ENCODE results near the gene EMC8.
A peak's percentile ranks its signal among the peaks of the same experiment; 100 is the strongest.
"Not testable (repeated sequence)": the region's sequence is repeated elsewhere in the genome, so short reads cannot be mapped to it uniquely, and the experiment has no call there.

EMC8 gene

DNA sequence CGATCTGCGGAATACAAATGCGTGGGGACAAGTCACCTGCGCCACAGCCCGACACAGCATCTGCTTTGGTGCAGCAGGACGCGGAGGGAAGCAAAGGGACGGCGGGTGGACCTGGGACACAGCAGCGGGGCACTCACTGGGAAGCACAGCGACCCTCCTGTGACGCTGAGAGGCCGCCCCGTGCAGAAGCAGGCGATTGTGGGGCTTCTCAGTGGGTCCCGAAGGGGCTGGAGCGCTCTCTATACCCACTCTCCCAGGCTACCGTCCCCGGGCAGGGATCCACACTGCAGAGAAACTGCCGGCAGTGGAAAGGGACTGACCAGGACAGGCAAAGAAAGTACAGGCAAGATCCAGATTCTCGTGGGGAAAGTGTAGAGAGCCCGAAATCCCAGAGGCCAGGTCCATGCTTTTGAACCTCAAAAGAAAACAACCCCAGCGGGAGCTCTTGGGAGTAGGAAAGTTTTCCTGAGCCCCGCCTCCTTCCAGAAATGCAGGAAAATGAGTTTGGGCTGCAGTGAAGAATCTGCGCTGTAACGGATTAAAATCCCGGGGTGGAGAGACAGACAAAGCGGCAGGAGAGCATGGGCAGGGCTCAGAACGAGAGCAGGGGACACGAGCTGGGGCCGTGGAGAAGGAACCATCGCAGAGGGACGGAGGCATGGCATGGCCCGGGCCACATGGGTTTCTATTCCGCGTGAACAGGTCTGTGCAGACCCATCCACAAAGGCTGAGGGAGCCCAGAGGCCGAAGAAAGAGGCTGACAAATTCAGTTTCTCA, 12.9 kb upstream of the EMC8 start:
- peak; percentile 42 for DNase-seq

DNA sequence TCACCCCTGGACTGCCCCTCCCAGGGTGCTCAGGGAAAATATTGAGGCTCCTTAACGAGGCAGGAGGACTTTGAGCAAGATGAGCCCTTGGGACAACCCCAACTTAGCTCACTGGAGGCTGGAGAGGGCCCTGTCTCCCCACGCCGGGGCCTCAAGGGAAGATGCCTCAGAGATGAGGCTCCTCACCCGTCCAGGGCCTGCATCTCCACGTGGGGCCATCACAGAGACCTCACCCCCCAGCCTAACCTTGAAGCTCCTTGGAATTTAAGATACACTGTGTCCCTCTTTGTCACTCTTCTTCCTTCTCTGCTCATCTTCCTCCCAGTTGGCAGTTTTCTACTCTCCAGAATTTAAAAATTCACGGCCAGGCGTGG, 11.4 kb upstream of the EMC8 start:
- no peak for DNase-seq

DNA sequence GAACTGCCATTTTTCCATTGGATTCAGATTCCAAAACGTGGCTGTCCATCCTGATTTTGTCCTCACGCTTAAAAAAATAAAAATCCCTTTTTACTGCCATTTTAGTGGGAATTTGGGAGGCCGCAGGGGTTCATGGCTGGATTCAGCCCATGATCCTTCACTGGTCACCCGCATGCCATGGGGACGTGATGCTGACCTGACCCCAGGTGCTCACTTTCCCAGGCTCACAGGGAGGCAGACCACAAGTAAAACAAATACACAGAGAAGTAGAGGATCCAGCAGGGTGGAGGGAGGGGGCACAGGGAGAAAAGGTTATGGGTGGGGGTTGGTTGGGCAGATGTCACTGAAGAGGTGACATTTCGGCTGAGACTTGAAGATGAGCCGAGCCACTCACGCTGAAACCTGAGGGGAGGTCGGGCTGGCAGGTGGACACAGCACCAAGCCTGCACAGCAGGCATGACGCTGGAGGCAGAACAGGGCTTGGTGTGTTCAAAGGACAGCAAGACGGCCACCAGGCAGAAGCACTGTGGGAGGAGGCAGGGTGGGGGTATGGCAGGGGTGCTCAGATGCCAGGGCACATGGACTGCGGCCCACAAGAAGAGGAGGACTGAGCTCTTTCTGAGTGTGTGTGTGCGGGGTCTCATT, 10.9 kb upstream of the EMC8 start:
- no peak for DNase-seq

DNA sequence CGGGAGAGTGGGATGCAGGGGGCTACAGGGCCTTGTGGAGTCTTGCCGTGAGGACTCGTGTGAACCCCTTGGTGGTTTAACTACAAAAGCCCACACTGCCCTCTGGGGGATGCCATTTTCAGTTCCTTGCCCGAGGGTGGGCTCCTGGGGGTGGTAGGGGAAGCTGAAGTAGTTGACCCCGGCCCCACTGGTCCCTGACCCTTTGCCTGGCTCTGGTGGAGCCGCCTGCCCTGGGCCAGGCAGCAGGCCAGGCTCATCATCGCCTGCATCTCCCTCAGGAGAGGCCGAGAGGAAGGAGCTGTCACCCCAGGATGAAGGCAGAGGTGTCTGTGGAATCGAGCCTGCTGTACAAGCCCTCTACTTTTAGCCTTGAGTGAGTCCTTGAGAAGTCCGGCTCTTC, 10.3 kb upstream of the EMC8 start:
- no peak for DNase-seq

DNA sequence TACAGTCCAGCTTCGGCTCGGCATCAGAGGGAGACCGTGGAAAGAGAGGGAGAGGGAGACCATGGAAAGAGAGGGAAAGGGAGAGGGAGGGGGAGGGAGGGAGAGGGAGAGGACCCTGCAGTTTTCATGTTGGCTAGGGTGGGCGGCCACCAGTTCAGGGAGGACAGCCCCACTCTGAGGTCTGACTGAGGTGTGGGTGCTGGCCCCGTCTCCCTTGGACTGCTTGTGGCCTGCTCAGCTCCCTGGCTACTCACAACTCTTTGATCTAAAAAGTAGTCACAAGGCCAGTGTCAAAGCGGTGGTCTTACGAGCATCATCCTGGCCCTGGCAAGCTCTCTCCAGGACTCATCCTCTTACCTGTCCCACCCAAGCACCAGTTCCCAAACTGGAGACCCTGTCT, 9.6 kb upstream of the EMC8 start:
- no peak for DNase-seq

DNA sequence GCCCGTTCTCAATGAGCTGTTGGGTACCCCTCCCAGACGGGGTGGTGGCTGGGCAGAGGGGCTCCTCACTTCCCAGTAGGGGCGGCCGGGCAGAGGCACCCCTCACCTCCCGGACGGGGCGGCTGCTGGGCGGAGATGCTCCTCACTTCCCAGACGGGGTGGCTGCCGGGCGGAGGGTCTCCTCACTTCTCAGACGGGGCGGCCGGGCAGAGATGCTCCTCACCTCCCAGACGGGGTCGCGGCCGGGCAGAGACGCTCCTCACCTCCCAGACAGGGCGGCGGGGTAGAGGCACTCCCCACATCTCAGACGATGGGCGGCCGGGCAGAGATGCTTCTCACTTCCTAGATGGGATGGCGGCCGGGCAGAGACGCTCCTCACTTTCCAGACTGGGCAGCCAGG, 8.8 kb upstream of the EMC8 start:
- DNase-seq = not testable (repeated sequence)

DNA sequence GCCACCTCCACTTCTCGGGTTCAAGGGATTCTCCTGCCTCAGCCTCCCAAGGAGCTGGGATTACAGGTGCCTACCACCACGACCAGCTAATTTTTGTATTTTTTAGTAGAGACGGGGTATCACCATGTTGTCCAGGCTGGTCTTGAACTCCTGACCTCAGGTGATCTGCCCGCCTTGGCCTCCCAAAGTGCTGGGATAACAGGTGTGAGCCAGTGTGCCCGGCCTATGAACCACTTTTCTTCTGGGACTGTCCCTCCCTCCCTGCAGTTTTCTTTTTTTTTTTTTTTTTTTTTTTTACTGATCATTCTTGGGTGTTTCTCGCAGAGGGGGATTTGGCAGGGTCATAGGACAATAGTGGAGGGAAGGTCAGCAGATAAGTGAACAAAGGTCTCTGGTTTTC, 8.0 kb upstream of the EMC8 start:
- DNase-seq = not testable (repeated sequence)

DNA sequence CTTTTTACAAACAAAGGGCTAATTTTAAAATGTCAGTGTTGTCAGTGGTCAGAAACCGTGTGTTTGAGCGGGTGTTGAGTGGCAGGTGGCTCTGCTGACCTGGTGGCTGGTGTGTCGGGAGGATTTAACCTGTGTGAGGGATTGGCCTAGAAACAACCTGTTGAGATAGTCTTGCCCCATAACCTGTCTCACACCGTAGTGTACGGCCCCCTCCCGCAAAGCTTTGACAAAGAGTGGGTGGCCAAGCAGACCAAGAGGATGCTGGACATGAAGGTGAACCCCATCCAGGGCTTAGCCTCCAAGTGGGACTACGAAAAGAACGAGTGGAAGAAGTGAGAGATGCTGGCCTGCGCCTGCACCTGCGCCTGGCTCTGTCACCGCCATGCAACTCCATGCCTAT, 7.2 kb upstream of the EMC8 start:
- DNase-seq = no peak

DNA sequence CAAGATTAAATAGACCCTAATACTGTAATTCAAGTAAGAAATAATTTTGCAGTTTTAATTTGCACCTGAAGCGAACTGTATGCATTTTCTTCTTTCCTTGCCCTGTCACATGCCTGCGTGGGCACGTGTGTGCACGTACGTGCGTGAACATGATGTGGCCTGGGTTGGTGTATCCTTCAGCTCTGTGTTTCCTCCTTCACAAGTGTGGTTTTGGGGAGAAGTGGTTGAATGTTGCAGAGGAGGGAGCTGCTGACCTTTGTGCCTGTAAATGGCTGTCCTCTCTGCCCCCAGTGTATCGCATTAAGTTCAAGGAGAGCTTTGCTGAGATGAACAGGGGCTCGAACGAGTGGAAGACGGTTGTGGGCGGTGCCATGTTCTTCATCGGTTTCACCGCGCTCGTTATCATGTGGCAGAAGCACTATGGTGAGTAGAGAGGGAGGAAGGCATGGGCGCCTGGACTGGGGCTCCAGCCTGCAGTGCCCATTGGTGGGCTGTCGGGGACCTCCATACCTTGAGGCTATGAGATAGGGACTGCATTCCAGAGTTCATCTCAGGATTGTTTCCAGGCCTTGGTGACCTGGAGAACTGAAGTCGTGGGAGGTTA, 6.2 kb upstream of the EMC8 start:
- no peak for DNase-seq

DNA sequence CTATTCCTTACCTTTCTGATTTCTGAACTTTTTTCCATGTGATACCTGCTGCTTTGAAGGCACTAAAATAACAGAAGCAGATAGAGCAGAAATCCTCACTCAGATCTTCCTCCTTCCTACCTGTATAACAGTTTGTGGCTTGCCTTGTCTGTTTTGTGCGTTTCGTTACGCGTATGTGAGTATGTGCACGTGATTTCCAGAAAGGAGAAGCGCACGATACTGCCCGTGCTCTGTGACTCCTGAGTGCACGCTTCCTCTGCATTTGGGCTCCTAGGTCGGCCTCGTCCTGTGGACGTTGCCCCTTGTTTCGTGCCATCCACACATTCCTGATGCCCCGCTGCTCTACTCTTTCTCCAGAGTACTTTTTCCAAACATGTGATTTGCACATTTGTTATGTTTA, 4.2 kb upstream of the EMC8 start:
- no peak for DNase-seq

DNA sequence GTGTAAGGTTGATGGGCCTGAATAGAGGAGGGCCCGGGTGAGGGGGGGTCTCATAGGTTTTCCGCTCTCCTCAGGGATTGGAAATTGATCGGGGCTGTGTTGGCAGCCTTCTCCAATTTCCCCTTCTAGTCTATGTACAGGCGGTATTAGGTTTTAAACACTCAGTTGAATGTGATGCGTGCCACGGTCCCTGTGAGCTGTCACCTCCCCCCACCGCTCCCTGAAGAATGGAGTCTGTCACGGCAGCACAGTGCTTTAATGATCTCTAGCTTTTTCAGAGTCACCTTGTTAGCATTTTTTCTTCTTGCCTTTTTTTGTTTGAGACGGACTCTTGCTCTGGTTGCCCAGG, 951 bp upstream of the EMC8 start:
- DNase-seq = no peak

DNA sequence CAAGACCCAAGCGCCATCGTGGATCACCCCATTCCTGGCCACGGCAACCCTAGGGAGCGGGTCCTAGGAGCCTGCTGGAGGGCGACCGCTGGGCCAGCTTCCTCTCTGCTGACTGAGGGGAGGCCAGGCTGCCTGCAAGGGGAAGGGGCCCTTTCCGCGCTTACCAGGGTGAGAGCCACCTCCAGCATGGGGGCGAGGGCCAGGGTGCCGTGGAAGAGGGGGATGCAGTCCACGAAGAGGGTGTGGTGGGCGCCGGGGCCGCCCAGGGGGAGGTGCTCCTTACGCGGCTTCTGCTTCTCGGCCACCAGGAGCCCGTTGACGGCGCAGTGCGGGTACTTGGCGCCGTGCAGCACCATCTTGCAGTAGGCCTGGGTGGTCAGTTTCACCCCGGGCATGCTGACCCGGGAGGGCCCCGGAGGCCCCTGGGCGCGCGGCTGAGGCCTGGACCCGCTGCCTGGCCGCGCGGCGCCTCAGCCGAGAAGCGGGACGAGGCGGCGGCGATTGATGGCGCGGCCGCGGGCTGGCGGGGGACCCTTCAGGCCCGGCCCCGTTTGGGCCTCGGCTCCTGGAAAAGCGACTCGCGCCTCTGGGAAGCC, 345 bp downstream of the EMC8 start:
- DNase-seq = no peak

DNA sequence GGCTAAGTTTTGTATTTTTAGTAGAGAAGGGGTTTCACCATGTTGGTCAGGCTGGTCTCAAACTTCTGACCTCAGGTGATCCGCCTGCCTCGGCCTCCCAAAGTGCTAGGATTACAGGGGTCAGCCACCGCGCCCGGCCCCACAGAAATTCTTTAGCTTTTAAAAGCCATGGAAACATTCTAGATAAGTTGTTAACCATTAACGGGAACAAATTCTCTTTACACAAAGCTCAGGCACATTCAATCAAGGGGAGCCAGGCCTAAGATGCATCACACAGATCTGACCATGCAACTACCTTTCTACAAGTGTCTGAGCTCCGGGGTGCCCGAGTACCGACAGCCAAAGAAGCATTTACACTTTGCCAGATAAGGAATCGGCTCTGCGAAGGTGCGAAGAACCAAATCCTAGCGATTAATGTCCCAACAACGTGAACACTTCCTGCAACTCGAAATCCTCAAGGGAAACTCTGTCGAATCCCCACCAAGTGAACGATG, 1.0 kb downstream of the EMC8 start:
- no peak for DNase-seq

DNA sequence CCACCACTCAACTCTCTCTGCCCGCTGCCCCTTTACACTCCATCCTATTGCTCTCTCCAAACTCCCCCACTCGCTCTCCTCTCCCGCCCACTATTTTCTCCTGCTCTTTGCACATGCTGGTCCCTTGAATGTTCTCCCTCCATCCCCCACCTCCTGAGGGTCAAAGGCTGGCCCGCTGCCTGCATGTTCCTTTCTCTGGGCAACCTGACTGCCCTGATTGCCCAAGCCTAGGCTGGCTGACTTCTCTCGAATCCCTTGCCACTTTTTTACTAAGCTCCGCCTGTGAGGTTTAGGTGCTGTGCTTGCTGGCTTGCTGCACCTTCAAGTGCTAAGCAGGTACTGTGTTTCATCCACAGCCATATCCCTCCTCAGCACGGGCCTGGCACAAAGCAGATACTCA, 2.7 kb downstream of the EMC8 start:
- no peak for DNase-seq

DNA sequence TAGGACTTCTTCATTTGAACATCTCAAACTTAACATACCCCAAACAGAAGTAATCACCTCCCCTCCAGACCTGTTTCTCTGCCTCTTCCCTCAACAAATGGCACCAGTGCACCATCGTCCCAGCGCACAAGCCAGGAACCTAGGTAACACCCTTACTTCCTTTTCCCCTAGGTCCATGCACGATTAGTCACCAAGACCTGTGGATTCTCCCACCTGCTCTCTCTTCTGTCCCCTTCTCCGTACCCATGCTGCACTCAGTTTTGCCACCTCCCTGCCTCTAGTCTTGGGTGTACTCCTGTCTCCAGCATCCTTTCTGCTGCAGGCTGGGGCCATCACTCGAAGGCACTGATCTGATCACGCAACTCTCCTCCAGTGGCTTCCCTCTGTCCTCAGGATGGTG, 3.2 kb downstream of the EMC8 start:
- DNase-seq = no peak

DNA sequence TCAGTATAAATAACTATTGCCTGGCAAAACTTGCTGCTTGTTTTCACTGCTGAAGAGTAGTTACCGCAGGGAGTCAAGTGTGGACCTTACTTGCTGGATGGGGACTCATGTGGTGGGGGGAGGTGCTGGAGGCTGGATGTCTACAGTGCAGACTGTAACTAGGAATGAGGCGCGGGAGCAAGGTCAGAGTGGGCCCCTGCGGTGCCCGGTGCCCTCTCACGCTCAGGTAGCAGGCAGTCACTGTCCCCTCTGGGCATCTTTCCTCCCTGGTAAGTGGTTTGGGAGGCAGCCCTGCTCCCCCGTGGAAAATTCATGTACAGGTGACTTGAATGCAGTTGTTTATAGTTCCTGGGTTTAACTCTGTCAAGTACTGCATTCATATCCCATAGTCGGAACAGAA, 4.6 kb downstream of the EMC8 start:
- DNase-seq = no peak

DNA sequence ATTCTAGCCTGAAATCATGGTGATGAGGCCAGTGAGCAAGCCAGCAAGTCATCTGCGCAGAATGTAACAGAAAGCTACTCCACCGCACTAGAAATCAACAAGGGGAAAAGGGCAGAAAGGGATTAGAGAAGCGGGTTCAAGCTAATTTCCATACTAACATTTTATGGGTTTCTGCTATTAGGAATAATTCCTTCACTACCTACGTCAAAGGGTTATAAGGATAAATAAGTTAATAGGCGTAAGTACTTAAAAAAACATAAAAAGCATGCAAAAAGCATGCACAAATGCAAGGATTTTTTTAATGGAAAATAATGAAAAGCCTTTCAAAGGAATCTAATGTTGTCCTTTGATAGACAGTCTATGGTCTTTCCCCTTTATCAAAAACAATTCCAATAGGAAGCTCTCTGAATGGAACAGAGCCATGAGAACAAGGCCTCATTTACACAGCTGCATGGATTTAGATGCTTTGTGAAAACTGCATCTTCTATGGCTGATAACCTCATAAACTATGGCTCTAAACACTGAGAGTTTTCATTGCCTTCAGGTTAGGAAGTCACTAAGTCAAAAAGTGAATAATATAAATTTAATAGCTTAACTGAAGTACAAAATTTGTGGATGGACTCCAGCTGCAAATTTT, 5.6 kb downstream of the EMC8 start:
- DNase-seq = no peak

DNA sequence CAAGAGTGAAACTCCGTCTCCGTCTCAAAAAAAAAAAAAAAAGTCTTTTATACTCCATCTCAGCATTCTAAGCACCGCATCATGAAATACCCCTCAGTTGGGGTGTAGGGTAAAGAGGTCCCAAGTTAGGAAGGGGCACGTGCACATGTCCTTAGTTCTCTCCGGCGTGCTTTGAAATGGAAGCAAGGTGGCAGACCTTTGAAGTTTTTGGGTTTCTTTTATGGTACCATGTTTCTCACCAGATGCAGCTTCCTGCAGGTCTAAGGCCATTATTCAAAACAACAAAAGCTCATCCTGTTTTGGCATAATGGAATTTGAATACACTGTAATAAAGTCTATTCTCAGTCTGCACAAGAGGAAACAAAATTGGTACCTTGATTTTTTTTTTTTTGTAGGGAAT, 9.6 kb downstream of the EMC8 start:
- DNase-seq = no peak

DNA sequence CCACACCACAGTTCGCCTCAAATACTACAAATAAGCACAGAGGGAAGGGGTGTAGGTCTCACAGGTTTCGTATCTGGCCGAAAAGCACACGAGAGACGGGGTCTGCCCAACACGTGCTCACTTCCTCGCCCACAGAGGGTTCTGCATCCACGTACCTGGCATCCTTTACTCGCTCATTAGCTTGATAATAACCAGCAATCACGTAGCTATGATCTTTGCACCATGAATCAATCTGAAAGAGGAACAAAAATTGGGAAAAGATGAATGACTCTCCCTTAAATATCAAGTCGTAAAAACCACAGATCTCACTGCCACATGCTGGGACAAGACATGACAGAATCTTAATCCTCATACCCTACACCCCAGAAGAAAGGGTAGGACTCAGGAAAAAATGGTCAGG, 10.5 kb downstream of the EMC8 start:
- DNase-seq = no peak

DNA sequence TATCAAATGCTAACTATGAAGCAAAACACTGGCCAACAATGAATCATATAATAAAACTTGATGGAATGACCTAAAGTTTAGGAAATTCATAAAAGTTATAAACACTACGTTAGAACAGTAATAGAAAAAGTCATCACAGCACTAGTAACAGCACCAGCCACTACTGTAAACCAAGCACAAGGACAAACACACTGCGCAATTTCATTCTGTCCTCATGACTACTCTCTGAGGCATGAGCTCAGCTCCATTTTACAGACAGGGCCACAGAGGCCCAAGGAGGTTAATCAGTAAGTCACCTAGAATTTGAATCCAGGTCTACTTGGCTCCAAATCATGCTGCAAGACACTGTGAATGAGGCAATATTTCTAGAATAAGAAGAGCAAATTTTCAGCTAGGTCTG, 13.4 kb downstream of the EMC8 start:
- no peak for DNase-seq

DNA sequence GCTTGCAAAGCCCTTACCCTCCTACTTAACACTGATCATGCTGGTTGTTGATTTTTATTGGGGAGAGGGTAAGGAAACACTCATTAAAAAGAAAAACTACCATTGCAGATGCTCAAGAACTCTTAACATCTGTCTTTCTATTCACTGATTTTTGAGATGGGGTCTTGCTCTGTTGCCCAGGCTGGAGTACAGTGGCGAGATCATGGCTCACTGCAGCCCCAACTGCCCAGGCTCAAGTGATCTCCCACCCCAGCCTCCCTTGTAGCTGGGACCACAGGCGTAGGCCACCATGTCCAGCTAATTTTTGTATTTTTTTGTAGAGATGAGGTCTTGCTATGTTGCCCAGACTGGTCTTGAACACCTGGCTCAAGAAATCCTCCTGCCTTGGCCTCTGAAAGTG, 14.5 kb downstream of the EMC8 start:
- DNase-seq = no peak

DNA sequence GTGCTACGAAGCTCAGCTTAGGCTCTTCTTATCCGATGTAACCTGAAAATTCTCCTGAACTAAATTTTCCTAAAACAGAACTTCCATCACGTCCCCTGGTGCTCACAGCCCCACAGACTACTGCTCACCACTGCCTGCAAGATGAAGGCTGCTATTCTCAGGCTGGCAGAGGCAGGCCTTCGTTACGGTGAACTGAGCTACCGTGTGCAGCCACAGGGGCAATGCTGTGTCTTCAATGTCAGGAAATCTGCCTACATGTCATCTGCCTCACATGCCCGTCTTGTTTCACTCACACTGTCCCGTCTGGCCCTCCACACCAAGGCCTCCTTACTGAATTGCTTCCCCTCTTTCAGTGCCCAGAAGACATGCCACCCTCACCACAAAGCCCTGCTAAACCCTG, 15.9 kb downstream of the EMC8 start:
- DNase-seq = no peak

DNA sequence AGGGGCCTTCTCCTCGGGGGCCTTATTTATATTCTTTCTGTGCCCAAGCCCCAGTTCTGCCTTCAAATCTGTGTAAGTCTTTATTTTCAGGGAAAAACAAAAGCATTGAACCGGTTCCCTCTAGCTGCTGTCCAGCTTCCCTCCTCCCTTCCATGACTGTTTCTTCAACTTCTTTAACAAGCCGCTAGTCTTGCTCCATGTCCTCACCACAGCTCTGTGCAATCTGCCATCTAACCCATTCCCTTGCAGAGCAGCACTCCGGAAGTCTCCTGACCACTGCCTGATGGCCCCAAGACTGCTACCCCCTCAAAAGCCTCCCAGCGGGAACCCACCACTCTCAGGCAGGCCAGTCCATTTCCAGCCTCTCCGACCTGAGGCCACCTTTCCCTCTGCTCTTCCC, 16.9 kb downstream of the EMC8 start:
- DNase-seq = no peak
